ENCODE data around the gene THOC3.
"Not testable (repeated sequence)": the region's sequence is repeated elsewhere in the genome, so short reads cannot be mapped to it uniquely, and the experiment has no call there.

Gene THOC3

GRCh38 chr5:175943253-175943652 lies 24.9 kb downstream of the THOC3 start:
- not testable (repeated sequence) for DNase-seq (ENCODE audit: low read depth, low spot score)

GRCh38 chr5:175940632-175941031 lies 27.5 kb downstream of the THOC3 start:
- not testable (repeated sequence) for H3K27ac ChIP-seq; DNase-seq (ENCODE audit: low read depth, low spot score)

More at GRCh38 chr5:175943253-175943652, 24.9 kb downstream of the THOC3 start:
- H3K27ac ChIP-seq, result not testable (repeated sequence)

- DNase-seq (ENCODE audit: low read depth, low spot score); H3K27ac ChIP-seq: not testable (repeated sequence)
Observed at GRCh38 chr5:175938489-175938888, 29.6 kb downstream of the THOC3 start.

- not testable (repeated sequence) for DNase-seq (ENCODE audit: low read depth, low spot score); H3K27ac ChIP-seq
Observed at GRCh38 chr5:175928752-175929151, 39.4 kb downstream of the THOC3 start.

- H3K27ac ChIP-seq; DNase-seq (ENCODE audit: low read depth, low spot score): not testable (repeated sequence)
Observed at GRCh38 chr5:175925106-175925505, 43.0 kb downstream of the THOC3 start.

GRCh38 chr5:175922192-175922885 lies 45.8 kb downstream of the THOC3 start:
- no peak for DNase-seq (ENCODE audit: low read depth, low spot score)

GRCh38 chr5:175921061-175921730 lies 46.9 kb downstream of the THOC3 start:
- H3K27ac ChIP-seq, result no peak overlapping the region
- DNase-seq (ENCODE audit: low read depth, low spot score), result no peak

More at GRCh38 chr5:175922192-175922885, 45.8 kb downstream of the THOC3 start:
- peak overlapping the region; percentile 14 for H3K27ac ChIP-seq

GRCh38 chr5:175920231-175920811 lies 47.8 kb downstream of the THOC3 start:
- no peak for DNase-seq (ENCODE audit: low read depth, low spot score)
- H3K27ac ChIP-seq, result peak overlapping the region; percentile 22

GRCh38 chr5:175915066-175916037 lies 52.8 kb downstream of the THOC3 start:
- DNase-seq (ENCODE audit: low read depth, low spot score); H3K27ac ChIP-seq: not testable (repeated sequence)

GRCh38 chr5:175913835-175914672 lies 54.1 kb downstream of the THOC3 start:
- H3K27ac ChIP-seq; DNase-seq (ENCODE audit: low read depth, low spot score): not testable (repeated sequence)

- not testable (repeated sequence) for H3K27ac ChIP-seq; DNase-seq (ENCODE audit: low read depth, low spot score)
Observed at GRCh38 chr5:175910072-175910471, 58.0 kb downstream of the THOC3 start.

All from epithelial cell of prostate (primary cell).